VCaP (cell line): Measurements from ENCODE around the gene GLRX.

ENCODE experiments used
- H3K27ac ChIP-seq: fragments of 450-650 bp; 2 replicates; pipeline ENCODE4 v1.5.1; 2017
- CTCF ChIP-seq: fragments of 450-650 bp; conservative IDR thresholded peaks from 2 replicates; pipeline ENCODE4 v1.5.1; 2017; ENCODE audit warnings: mild to moderate bottlenecking, moderate library complexity

Gene GLRX

GRCh38 chr5:95850391-95850894 is 27.9 kb upstream of the GLRX start:
- H3K27ac ChIP-seq = peak overlapping the region; percentile 8; the same call in 1 of the 2 replicates

GRCh38 chr5:95848701-95849100 is 26.2 kb upstream of the GLRX start:
- TF ChIP-seq CTCF = no peak
- no peak overlapping the region for H3K27ac ChIP-seq

More at GRCh38 chr5:95850391-95850894, 27.9 kb upstream of the GLRX start:
- TF ChIP-seq CTCF = no peak

- no peak; the same call in none of the 2 replicates for TF ChIP-seq CTCF
- H3K27ac ChIP-seq = no peak overlapping the region
These were observed 24.7 kb upstream of the GLRX start for GRCh38 chr5:95847261-95847592.

- peak; percentile 100 for TF ChIP-seq CTCF
- no peak overlapping the region for H3K27ac ChIP-seq
These were observed 24.2 kb upstream of the GLRX start for GRCh38 chr5:95846554-95847260.

- H3K27ac ChIP-seq = no peak overlapping the region
- TF ChIP-seq CTCF = no peak
These were observed 22.9 kb upstream of the GLRX start for GRCh38 chr5:95845391-95845790.

GRCh38 chr5:95843733-95844223 is 21.3 kb upstream of the GLRX start:
- H3K27ac ChIP-seq = peak overlapping the region; percentile 47
- TF ChIP-seq CTCF = no peak

- TF ChIP-seq CTCF = no peak
- H3K27ac ChIP-seq = peak overlapping the region; percentile 47
These were observed 20.5 kb upstream of the GLRX start for GRCh38 chr5:95842854-95843544.
